Endometrial microvascular endothelial cells (primary cell): Measurements from ENCODE around the gene LAMC1. TPM values are rescaled to one million over a fixed set of nuclear protein-coding genes. Genes with fewer than 3 reads are reported as not detected.

ENCODE experiments used
- in situ Hi-C: cut with HindIII; loops from 2 replicates; pipeline ENCODE4 v1.10.0; 2017; ENCODE audit warnings: low sequenced_read_pairs, low pct_unique_long_range_greater_than_20kb; ENCODE audit errors: inconsistent ontology term
- total RNA-seq: library from RNA; depleted of rRNA; stranded (reverse); fragments of >200 nt; gene quantifications from one replicate; pipeline ENCODE4 v1.2.3, GENCODE V29; 2015; ENCODE audit errors: inconsistent ontology term

The LAMC1 gene
- total RNA-seq, 1 donor from 2014 or later = 269 TPM

DNA sequence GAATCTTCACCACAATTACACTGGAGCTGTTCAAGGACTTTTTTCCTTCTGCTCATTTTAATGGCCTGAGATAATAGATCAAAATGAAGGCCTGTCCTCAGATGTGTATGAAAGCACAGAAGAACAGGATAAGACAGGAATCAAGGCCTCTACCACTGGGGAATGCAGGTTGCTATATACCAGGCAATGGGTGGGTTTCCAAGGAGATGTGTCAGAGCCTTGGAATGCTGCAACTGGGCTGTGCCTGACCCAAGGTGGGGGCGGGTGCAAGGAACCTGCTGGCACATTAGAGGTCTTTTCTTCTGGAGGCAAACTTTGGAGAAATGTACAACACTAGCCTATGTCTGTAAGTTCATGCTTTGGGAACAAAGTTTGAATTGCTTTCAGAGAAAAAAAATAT is 141.1 kb downstream of the LAMC1 start:
- in situ Hi-C loops = no loop called here

DNA sequence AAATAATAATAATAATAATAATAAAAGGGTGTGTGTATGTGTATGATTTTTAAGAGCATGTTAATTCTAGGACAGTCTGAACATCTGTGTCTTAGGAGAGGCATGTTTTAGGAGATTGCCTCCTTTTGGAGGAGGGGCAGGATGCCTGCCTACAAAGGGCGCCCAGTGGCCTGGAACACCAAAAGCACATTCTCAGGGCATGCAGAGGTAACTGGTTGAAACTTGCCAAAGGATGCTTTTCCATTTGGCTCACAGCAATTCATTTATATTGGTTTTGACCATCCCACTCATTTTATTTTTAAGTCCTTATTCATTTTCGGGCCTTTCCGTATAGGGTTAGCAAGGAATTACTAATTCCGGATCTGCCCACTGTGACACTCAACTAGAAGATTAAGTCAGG is 141.7 kb downstream of the LAMC1 start:
- in situ Hi-C loops = no loop called here

DNA sequence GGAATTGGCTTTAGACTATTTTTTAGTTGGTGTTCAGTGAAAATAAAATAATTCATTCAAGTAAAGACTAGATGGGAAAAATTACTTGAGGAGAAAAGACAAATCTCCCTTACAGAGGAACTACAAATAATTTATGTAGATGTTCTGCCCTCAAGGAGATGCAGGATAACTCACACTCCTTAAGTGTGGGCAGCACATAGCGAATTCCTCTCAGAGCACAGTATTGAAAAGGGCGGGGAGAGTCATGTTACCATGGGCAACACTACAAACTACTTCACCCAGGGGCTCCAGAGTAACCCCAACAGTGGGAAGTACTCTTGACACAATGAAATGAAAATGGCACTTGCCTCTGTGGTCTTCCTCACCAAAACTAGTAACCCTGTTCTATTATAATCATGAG is 142.2 kb downstream of the LAMC1 start:
- in situ Hi-C loops = no loop called here

DNA sequence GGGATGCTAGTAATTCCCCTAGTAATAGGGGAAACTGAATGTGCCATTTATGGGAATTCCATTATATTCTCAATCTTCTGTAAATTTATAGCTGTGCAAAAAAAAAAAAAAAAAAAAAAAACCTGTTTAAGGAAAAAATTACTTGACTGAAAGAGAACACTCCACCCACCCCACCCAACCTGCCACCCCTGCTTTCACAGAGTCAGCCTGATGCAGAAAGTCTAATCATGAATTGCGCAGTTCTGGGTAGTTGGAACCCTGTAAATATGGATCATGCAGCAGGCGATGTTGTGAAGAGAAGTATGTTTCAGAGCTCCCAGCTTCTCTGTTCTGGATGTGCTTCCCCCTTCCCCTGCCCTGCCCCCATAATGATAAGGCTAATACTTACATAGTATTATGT is 143.2 kb downstream of the LAMC1 start:
- in situ Hi-C loops = no loop called here

DNA sequence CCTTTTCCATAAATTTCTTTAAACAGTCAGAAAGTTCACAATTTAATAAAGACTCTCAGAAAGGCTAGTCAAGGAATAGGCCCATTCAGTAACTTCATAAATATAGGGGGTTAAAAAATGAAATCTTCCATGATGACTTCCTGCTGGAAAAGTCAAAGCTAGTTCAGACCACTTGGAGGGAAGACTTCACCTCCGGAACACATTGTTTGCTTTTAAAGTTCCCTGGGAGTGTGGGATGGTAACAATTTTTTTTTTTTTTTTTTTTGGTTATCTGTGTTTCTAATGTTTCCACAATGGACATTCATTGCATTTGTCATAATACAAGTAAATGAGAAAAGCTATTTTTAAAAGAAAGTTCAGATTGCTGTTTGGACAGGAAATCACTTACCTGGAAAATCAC is 144.5 kb downstream of the LAMC1 start:
- in situ Hi-C loops = no loop called here

DNA sequence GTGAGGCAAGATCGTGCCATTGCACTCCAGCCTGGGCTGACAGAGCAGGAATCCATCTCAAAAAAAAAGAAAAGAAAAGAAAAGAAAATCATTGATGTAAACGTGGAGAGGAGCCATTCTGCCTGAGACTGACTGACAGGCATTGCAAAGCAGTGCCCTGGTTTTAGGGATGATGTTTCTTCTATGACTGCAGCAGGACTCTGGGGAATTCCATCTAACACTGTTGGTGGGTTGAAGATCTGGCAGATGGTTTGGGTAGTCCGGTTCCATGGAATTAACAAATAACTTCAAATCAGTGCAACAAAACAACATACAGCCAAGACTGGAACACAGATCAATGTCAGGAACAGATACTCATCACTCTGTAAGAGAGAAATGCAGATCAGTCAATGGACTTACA is 145.1 kb downstream of the LAMC1 start:
- in situ Hi-C loops = no loop called here

DNA sequence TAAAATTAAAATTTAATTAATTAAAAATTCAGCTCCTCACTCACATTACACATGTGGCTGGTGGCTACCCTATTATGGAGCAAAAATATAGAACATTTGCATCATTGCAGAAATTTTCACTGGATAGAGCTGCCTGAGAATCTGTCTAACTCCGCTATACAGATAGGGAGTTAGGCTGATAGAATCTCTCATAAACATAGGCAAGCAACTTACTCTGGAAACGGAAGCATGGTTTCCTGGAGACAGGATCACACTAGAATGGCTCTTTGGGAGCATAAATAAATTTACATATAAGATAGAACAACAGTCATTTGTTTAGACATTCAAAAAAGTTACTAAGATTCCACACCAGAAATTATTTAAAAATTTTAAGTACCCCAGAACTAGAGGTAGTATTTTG is 150.6 kb downstream of the LAMC1 start:
- in situ Hi-C loops = no loop called here

DNA sequence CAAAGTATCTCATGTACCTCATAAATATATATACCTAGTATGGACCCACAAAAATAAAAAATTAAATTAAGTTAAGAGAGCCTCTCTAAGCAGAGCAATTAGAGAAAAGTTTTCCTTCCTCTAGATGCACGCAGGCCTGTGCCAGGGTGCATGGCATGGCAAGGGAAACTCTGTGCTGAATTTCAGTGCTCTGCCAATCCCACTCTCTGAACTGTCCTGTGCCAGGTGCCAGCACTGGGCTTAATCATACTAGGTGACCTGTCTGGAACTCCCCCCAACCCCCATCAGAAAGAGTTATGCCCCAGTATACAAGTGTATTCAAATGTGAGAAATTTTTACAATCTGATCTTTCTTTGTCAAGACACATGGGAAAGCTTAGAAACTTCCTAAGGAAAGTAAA is 152.4 kb downstream of the LAMC1 start:
- in situ Hi-C loops = no loop called here

DNA sequence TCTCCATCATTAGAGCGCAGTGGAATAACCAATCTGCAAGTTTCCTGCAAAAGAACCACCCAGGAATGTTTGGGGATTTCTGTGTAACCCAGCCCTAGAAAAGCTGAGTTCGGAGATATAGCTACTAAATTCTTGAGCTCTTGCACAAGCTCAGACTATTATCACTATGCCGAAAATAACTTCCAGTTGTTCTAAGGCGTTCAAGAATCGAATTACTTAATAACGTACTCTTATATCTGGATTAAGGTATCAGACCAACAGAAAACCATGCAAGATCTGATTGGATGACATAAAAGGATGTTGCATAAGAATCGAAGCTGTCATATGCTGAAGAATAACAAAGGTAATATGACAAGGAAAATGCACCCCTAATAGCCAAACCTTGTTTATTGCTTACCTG is 155.3 kb downstream of the LAMC1 start:
- in situ Hi-C loops = no loop called here

DNA sequence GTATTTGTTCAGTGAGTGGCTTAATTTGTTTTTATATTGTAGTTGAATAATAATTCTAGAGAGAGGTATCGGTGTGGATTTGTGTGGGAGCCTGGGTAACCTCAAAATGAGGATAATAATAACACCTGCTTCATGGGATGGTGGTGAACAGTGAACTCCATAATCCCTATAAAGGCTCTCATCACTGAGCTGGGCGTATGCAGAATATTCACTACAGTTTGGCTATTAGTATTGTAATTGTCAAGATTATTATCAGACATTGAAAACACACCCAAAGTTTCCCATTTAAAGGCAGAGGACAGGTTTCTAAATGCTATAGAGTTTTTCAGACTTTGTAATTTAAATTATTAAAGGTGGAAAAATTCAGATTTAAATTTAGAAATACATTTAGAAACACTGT is 155.8 kb downstream of the LAMC1 start:
- in situ Hi-C loops = no loop called here

DNA sequence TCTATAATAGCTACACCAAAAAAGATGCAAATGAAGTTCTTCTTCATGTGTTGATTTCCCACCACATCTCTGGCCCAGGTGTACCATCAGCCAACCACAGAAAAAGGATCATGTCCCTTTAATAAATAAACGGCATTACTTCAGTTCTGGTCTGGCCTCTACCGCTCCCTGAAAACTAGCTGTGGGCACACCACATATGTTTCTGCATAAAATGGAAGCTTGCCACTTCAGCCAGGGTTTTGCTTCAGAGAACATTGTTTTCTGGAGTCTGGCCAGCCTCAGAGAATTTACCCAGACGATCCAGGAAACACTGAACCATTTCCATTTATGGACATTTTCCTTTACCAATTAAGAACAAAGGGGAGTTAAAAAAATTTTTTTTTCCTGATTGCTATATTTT is 157.0 kb downstream of the LAMC1 start:
- in situ Hi-C loops = no loop called here

DNA sequence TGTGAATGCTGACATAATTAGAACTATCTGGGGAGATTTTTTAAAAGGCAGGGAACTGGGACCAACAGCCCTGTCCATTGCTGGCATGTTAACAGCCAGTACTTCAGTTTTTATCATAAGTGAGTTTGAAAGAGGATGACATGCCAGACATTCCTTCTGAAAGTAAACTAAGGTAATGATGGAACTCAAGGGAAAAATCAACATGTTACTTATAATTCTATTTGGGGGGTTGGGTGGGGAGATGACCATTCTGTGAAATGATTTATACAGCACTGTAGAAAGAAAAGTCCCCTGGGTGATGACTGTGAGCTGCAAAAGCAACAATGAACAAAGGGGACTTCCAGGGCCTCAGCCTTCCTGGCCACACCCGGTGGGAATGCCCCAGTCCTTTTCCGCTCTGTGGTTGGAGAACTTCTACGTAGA is 157.4 kb downstream of the LAMC1 start:
- in situ Hi-C loops = no loop called here

DNA sequence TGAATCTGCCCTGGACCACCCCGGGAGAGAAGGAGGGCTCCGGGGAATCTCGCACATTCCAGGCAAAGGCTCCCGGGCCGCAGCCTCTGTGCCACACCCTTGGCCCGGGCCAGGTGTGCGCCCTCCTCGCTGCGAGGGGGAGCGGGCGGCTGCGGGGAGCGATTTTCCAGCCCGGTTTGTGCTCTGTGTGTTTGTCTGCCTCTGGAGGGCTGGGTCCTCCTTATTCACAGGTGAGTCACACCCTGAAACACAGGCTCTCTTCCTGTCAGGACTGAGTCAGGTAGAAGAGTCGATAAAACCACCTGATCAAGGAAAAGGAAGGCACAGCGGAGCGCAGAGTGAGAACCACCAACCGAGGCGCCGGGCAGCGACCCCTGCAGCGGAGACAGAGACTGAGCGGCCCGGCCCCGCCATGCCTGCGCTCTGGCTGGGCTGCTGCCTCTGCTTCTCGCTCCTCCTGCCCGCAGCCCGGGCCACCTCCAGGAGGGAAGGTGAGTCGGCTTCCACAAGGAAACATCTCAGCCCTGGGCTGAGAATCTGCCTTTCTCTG is 162.8 kb downstream of the LAMC1 start, which contains the start of gene LAMC2:
LAMC2 (plus strand) TSS at position 324 of the 550 bp plus-strand sequence; CDS start at position 413, 89 bp downstream.
- in situ Hi-C loops = no loop called here

DNA sequence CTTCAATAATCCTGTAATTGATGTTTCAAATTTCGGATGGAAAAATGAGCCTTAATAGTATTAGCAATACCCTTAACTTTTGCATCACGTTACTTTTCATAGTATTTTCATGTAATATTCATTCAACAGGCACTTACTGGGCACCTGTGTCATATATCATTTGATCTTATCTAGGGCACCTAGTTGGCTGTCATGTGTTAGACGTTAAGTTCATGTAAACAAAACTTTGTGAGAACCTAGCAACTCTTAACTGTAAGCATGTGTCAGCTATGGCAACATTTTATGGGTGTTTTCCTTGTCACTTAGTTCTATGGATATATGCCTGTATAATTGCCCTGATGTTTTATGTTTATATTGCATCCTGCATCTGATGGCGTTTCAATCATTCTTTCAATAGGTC is 163.6 kb downstream of the LAMC1 start:
- in situ Hi-C loops = no loop called here

DNA sequence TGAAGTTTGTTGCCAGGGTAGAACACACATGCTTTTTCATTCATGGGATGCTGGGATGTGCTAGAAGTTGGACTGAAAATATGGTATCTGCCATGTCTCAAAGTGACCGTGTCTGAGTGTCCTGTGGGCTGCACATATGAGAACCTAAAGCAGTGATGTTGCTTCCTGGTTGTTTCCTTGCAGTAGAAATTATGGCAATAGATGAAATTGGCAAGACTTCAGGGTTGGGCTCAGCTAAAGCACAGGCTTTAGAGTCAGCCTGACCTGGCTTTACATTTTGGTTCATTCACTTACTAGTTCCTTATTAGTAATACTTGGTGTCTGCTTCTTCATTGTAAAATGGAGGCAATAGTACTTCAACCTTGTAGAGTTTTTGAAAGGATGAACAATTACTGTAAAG is 165.0 kb downstream of the LAMC1 start:
- in situ Hi-C loops = no loop called here

DNA sequence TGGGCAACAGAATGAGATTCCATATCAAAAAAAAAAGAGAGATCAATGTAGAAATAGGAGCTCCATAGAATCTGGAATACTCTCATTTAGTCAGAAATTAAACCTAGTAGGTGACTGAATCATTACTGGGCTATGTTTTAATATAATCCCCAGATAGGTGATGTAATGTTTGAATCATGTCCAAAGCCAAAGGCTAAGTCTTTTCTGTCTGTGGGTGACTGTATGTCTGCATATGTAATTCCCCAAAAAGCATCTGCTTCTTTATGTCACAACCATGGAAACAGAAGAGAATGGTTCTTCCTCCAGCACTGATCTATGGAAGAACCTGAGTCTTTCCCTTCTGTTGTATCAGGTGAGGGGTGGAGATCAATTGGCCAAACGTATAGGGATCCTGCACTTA is 168.6 kb downstream of the LAMC1 start:
- in situ Hi-C loops = no loop called here

DNA sequence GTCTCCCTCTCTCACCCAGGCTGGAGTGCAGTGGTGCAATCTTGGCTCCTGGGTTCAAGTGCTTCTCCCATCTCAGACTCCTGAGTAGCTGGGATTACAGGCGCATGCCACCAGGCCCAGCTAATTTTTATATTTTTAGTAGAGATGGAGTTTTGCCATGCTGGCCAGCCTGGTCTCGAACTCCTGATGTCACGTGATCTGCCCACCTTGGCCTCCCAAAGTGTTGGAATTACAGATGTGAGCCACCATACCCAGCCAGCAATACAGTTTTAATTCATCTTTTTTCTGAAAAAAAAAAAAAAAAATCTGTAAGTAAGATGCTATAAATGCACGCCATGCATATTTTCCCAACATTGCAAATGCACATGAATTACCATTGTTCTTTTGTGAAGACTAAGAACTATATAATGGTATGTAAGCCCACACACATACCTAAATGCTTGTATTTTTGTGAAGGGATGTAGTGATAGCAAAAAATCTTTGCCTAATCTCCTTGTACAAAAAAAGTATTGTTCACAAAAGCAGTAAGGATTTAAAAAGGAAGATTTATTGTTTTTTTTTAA is 170.8 kb downstream of the LAMC1 start:
- in situ Hi-C loops = no loop called here

DNA sequence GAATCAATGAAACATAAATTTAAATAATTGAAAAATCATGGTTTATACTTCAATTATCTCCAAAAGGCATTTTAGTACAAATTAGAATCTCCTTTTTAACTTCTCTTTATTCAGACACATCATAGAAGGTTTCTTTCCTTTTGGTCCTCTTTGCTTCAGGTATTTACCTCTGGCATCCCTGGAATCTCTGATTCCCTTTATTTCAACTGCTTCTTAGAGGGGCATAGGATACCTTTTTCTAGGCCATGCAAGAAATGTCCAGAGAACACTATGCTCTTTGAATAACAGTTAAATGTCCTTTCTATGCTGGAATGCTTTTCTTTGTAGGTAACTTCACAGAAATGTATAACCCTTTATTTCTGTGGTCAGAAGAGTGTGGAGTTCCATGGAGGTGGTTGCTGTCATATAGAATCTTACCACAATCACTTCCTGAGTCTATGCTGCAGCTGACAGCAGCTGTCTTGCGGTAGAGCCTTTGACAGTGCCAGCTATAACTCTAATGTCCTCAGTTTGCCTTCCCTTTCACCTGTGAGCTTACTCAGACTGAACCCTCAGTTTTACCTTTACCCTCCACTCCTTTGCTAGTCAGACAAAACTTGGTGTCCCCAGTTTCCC is 171.4 kb downstream of the LAMC1 start:
- in situ Hi-C loops = no loop called here

DNA sequence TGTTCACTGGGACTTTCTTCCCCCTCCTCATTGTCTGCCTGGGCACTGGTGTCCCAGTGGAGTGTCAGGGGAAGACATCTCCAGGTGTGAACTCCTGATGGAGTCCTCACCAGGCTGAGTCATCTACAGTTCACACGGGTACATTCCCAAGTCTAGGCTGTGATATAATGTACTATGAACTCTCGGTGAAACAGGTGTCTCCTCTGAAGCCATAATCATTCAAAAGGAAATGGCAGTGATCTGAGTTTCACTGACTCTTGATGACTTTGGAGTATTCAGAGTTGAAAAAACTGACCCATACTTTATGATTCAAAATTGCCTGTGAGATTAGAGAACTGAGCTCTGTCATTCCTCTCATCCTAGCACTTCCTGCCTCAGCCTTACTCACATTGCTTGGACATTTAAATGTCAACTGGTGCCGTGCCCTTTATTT is 171.9 kb downstream of the LAMC1 start:
- in situ Hi-C loops = no loop called here
